ENCODE measurements around the gene RUSC1. TPM values are rescaled to one million over a fixed set of nuclear protein-coding genes. Genes with fewer than 3 reads are reported as not detected.

Gene RUSC1
- total RNA-seq, 1 experiment from 2014 or later = 42.2 TPM

DNA sequence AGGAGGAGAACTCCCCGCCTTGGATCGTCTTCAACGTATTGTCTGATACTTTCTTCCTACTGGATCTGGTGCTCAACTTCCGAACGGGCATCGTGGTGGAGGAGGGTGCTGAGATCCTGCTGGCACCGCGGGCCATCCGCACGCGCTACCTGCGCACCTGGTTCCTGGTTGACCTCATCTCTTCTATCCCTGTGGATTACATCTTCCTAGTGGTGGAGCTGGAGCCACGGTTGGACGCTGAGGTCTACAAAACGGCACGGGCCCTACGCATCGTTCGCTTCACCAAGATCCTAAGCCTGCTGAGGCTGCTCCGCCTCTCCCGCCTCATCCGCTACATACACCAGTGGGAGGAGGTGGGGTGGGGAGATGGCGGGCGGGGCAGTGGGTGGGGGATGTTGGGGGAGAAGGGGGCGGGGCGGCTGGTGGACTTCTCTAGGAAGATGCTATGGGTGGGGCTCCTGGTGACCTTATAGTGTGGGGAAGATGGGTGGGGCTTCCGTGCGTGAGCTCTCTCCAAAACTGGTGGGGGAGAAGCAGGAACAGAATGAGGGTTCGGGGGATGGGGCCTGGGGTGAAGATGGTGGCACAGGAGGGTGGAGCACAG is 38.1 kb upstream of the RUSC1 start:
- POLR2A ChIA-PET (ENCODE audit: low non-redundant PET) = no interaction called here
- Histone ChIP-seq H3K9me3 (ENCODE audit: low read depth, low read length, poor library complexity, severe bottlenecking) (no peaks in the 10 kb centered on the region), H3K4me3 (ENCODE audit: low read depth, low read length, poor library complexity, severe bottlenecking) (no peak overlapping the region), H3K27ac (ENCODE audit: low read depth, low read length, poor library complexity, severe bottlenecking) (no peak overlapping the region), H3K36me3 (ENCODE audit: insufficient read depth, low read length, poor library complexity, severe bottlenecking) (no peaks in the 10 kb centered on the region), H3K27me3 (replicated peaks; ENCODE audit: insufficient read depth, low read depth, low read length, poor library complexity) (no peaks in the 10 kb centered on the region), H3K4me1 (ENCODE audit: insufficient read depth, low read length, poor library complexity, severe bottlenecking) (peaks cover 16% of the 10 kb centered on the region)
- intact Hi-C loops (cut with micrococcal nuclease; ENCODE audit: unreplicated experiment) = loop anchor here (2.0 kb wide), 1 partner anchor 26 kb away; the partner anchor contains the start of gene FDPS
- TF ChIP-seq EZH2 (IDR thresholded peaks at IDR 0.05; ENCODE audit: borderline replicate concordance, low read depth, low read length, poor library complexity, severe bottlenecking) = no peak
- TF ChIP-seq, protein P1, sequence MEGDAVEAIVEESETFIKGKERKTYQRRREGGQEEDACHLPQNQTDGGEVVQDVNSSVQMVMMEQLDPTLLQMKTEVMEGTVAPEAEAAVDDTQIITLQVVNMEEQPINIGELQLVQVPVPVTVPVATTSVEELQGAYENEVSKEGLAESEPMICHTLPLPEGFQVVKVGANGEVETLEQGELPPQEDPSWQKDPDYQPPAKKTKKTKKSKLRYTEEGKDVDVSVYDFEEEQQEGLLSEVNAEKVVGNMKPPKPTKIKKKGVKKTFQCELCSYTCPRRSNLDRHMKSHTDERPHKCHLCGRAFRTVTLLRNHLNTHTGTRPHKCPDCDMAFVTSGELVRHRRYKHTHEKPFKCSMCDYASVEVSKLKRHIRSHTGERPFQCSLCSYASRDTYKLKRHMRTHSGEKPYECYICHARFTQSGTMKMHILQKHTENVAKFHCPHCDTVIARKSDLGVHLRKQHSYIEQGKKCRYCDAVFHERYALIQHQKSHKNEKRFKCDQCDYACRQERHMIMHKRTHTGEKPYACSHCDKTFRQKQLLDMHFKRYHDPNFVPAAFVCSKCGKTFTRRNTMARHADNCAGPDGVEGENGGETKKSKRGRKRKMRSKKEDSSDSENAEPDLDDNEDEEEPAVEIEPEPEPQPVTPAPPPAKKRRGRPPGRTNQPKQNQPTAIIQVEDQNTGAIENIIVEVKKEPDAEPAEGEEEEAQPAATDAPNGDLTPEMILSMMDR (conservative IDR thresholded peaks at IDR 0.05; ENCODE audit: low read depth, low read length) = no peak
- CTCF ChIA-PET = no interaction called here
- DNase-seq (ENCODE audit: low spot score) = no peak
- BruUV-seq (replicated peaks) = no TSS peak

DNA sequence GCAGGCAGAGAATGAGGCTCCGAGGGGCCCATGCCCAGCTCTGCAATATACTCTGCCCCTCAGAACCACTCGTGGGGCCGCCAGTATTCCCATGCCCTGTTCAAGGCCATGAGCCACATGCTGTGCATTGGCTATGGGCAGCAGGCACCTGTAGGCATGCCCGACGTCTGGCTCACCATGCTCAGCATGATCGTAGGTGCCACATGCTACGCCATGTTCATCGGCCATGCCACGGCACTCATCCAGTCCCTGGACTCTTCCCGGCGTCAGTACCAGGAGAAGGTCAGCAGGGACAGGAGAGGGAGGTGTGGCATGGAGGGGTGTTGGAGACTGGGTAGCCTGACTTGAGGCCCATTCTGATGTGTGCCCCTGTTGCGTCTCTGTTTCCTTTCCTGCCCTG is 36.2 kb upstream of the RUSC1 start:
- H3K4me1 ChIP-seq (ENCODE audit: insufficient read depth, low read length, poor library complexity, severe bottlenecking) = no peaks in the 10 kb centered on the region
- ChIA-PET CTCF (no interaction called here), POLR2A (ENCODE audit: low non-redundant PET) (no interaction called here)
- no peaks in the 10 kb centered on the region for H3K36me3 ChIP-seq (ENCODE audit: insufficient read depth, low read length, poor library complexity, severe bottlenecking)
- no peak overlapping the region for H3K27ac ChIP-seq (ENCODE audit: low read depth, low read length, poor library complexity, severe bottlenecking)
- no TSS peak for BruUV-seq (replicated peaks)
- DNase-seq (ENCODE audit: low spot score) = no peak
- intact Hi-C loops (cut with micrococcal nuclease; ENCODE audit: unreplicated experiment) = no loop called here
- H3K27me3 ChIP-seq (replicated peaks; ENCODE audit: insufficient read depth, low read depth, low read length, poor library complexity) = no peaks in the 10 kb centered on the region
- H3K4me3 ChIP-seq (ENCODE audit: low read depth, low read length, poor library complexity, severe bottlenecking) = no peak overlapping the region
- H3K9me3 ChIP-seq (ENCODE audit: low read depth, low read length, poor library complexity, severe bottlenecking) = no peaks in the 10 kb centered on the region
- TF ChIP-seq EZH2 (IDR thresholded peaks at IDR 0.05; ENCODE audit: borderline replicate concordance, low read depth, low read length, poor library complexity, severe bottlenecking) = no peak
- TF ChIP-seq, protein P1 (conservative IDR thresholded peaks at IDR 0.05; ENCODE audit: low read depth, low read length) = no peak

DNA sequence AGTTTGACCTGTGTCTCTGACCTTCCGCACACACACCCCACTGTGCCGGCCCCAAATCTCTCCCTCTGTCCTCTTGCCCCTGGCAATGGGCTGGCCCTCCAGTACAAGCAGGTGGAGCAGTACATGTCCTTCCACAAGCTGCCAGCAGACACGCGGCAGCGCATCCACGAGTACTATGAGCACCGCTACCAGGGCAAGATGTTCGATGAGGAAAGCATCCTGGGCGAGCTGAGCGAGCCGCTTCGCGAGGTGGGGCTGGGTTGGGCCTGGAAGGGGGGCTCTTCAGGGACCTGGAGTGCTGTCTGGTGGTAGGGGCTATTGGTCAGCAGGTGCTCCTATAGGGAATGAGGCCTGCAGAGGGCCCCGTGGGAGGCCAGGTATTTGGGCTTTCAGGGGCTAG is 35.6 kb upstream of the RUSC1 start:
- TF ChIP-seq, protein P1 (conservative IDR thresholded peaks at IDR 0.05; ENCODE audit: low read depth, low read length) = no peak
- TF ChIP-seq EZH2 (IDR thresholded peaks at IDR 0.05; ENCODE audit: borderline replicate concordance, low read depth, low read length, poor library complexity, severe bottlenecking) = no peak

More for the DNA sequence above, 35.6 kb upstream of the RUSC1 start:
- no peak for DNase-seq (ENCODE audit: low spot score)
- no peaks in the 10 kb centered on the region for H3K27me3 ChIP-seq (replicated peaks; ENCODE audit: insufficient read depth, low read depth, low read length, poor library complexity)
- intact Hi-C loops (cut with micrococcal nuclease; ENCODE audit: unreplicated experiment) = no loop called here
- POLR2A ChIA-PET (ENCODE audit: low non-redundant PET) = no interaction called here
- H3K36me3 ChIP-seq (ENCODE audit: insufficient read depth, low read length, poor library complexity, severe bottlenecking) = no peaks in the 10 kb centered on the region
- CTCF ChIA-PET = no interaction called here
- H3K9me3 ChIP-seq (ENCODE audit: low read depth, low read length, poor library complexity, severe bottlenecking) = no peaks in the 10 kb centered on the region
- no TSS peak for BruUV-seq (replicated peaks)
- no peaks in the 10 kb centered on the region for H3K4me1 ChIP-seq (ENCODE audit: insufficient read depth, low read length, poor library complexity, severe bottlenecking)
- H3K4me3 ChIP-seq (ENCODE audit: low read depth, low read length, poor library complexity, severe bottlenecking) = no peak overlapping the region
- no peak overlapping the region for H3K27ac ChIP-seq (ENCODE audit: low read depth, low read length, poor library complexity, severe bottlenecking)

Data from A673 (cell line).